PC-9 (cell line): Measurements from ENCODE around the gene TMEM108. TPM values are rescaled to one million over a fixed set of nuclear protein-coding genes. Genes with fewer than 3 reads are reported as not detected.

ENCODE experiments used
- BruUV-seq: library from RNA; stranded (reverse); fragments of 400-500 nt; replicated peaks from 2 replicates; lab custom pipeline; 2021; lab: Mats Ljungman, UMichigan
- CTCF ChIA-PET: fragments of 300-600 bp; sonication (Branson Sonifier 250); formaldehyde crosslinking; loops from one replicate; lab custom pipeline; 2022; ENCODE audit warnings: antibody characterized with exemption; lab: Charles Lee
- POLR2A ChIA-PET: fragments of 300-600 bp; sonication (Branson Sonifier 250); formaldehyde crosslinking; loops from one replicate; lab custom pipeline; 2022; ENCODE audit warnings: antibody characterized with exemption; ENCODE audit not compliant: unreplicated experiment; lab: Charles Lee
- DNase-seq, 2 experiments: peaks; one replicate each; pipeline versions ENCODE4 v3.0.0 to v3.0.0-alpha.2; 2015 to 2022; ENCODE audit warnings: mixed read lengths in 1 of 2
- H2AFZ ChIP-seq: fragments of 200-600 bp; sonication (generic); 2 replicates; pipeline ENCODE4 v1.8.1; 2017; ENCODE audit warnings: antibody characterized with exemption
- H3F3A ChIP-seq: fragments of 200-600 bp; sonication (generic); 2 replicates; pipeline ENCODE4 v1.8.1; 2017; ENCODE audit warnings: antibody characterized with exemption, mild to moderate bottlenecking, low read depth; ENCODE audit not compliant: insufficient read depth
- H3K27ac ChIP-seq: fragments of 200-600 bp; sonication (generic); 2 replicates; pipeline ENCODE4 v1.6.1; 2016; ENCODE audit warnings: mixed run types
- H3K27me3 ChIP-seq: fragments of 200-600 bp; sonication (generic); 2 replicates; pipeline ENCODE4 v1.6.1; 2016; ENCODE audit warnings: low read depth, mixed run types; ENCODE audit not compliant: insufficient read depth
- H3K36me3 ChIP-seq: fragments of 200-600 bp; sonication (generic); 2 replicates; pipeline ENCODE4 v1.6.1; 2016; ENCODE audit warnings: low read depth, mixed run types
- H3K4me1 ChIP-seq: fragments of 200-600 bp; sonication (generic); replicated peaks from 2 replicates; pipeline ENCODE4 v1.6.1; 2016; ENCODE audit warnings: mixed run types; ENCODE audit not compliant: insufficient read depth
- H3K4me2 ChIP-seq: fragments of 200-600 bp; sonication (generic); 2 replicates; pipeline ENCODE4 v1.6.1; 2017; ENCODE audit warnings: mixed run types
- H3K4me3 ChIP-seq: fragments of 200-600 bp; sonication (generic); 2 replicates; pipeline ENCODE4 v1.6.1; 2016; ENCODE audit warnings: mixed run types
- H3K79me2 ChIP-seq: fragments of 200-600 bp; sonication (generic); 2 replicates; pipeline ENCODE4 v1.6.1; 2017; ENCODE audit warnings: low read depth, mixed run types
- H3K9me2 ChIP-seq: fragments of 200-600 bp; sonication (generic); 2 replicates; pipeline ENCODE4 v1.8.1; 2017; ENCODE audit warnings: mild to moderate bottlenecking; ENCODE audit not compliant: insufficient read depth
- H3K9me3 ChIP-seq: fragments of 200-600 bp; sonication (generic); 2 replicates; pipeline ENCODE4 v1.8.1; 2016; ENCODE audit warnings: low read depth; ENCODE audit not compliant: insufficient read depth
- H4K20me1 ChIP-seq: fragments of 200-600 bp; sonication (generic); 2 replicates; pipeline ENCODE4 v1.8.1; 2017; ENCODE audit not compliant: insufficient read depth
- EZH2 ChIP-seq: fragments of 200-600 bp; sonication (generic); IDR thresholded peaks from 2 replicates; pipeline ENCODE4 v1.8.0; 2017; ENCODE audit warnings: antibody characterized with exemption, low read depth
- intact Hi-C: fragments of 100-400 bp; cut with micrococcal nuclease; formaldehyde crosslinking; loops from one replicate; pipeline ENCODE4 v1.10.0; 2022; ENCODE audit not compliant: unreplicated experiment
- total RNA-seq: library from RNA; stranded (reverse); gene quantifications from 2 replicates; pipeline ENCODE4 v1.2.3, GENCODE V29; 2021
- TF ChIP-seq, protein P1 (sequence below): fragments of 200-600 bp; sonication (generic); conservative IDR thresholded peaks from 2 replicates; pipeline ENCODE4 v1.6.1; 2017; ENCODE audit warnings: mixed run types, antibody characterized with exemption, mild to moderate bottlenecking, moderate library complexity

TMEM108 gene
- total RNA-seq, 1 experiment from 2014 or later = not detected

DNA sequence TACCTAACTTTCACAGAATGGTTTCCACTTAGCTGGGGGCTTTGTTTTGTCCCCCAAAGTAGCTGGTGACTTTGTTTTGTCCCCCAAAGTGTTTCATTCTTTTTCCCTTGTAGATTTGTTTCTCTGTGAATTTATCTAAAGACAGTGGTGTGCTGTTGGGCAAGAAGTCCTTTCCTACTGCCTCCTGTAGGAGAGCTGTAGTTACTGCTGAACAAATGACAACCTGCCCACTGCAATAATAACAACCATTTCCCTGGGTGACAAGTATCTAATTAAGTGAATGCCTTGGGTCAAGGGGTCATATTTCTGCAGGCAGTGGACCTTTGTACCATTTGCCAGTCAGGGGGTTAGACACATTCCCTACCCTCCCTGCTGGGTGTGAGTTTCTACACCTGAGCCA is 236.3 kb downstream of the TMEM108 start:
- Histone ChIP-seq H3F3A (no peaks in the 10 kb centered on the region), H3K4me3 (no peak overlapping the region), H3K27ac (no peak overlapping the region), H3K27me3 (no peaks in the 10 kb centered on the region), H3K9me3 (no peaks in the 10 kb centered on the region), H4K20me1 (no peaks in the 10 kb centered on the region), H3K4me1 (no peaks in the 10 kb centered on the region), H3K4me2 (no peak overlapping the region), H3K36me3 (no peaks in the 10 kb centered on the region), H3K79me2 (no peaks in the 10 kb centered on the region), H3K9me2 (no peaks in the 10 kb centered on the region), H2AFZ (no peak overlapping the region)
- intact Hi-C loops = no loop called here
- no TSS peak for BruUV-seq
- CTCF ChIA-PET = no interaction called here
- no peak for TF ChIP-seq EZH2
- TF ChIP-seq, protein P1, sequence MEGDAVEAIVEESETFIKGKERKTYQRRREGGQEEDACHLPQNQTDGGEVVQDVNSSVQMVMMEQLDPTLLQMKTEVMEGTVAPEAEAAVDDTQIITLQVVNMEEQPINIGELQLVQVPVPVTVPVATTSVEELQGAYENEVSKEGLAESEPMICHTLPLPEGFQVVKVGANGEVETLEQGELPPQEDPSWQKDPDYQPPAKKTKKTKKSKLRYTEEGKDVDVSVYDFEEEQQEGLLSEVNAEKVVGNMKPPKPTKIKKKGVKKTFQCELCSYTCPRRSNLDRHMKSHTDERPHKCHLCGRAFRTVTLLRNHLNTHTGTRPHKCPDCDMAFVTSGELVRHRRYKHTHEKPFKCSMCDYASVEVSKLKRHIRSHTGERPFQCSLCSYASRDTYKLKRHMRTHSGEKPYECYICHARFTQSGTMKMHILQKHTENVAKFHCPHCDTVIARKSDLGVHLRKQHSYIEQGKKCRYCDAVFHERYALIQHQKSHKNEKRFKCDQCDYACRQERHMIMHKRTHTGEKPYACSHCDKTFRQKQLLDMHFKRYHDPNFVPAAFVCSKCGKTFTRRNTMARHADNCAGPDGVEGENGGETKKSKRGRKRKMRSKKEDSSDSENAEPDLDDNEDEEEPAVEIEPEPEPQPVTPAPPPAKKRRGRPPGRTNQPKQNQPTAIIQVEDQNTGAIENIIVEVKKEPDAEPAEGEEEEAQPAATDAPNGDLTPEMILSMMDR = no peak
- POLR2A ChIA-PET = no interaction called here
- no peak for DNase-seq

DNA sequence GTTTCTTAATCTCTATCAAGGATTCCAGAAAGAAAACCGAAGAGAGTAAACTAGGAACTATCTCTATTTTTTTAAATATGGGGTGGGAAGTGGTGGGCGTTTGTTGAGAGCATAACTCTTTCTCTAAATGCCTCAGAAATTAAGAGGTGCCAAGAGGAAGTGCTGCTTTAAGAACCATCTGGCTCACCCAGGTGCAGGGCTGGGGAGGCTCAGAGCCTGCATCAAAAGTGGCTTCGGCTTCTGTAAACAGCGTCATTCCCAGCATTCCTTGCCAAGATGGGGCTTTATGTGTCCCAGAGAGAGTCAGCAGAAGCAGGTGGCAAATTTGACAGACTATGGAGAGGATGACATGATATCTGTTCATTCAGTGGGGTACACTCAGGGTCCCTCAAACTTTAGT is 238.4 kb downstream of the TMEM108 start:
- Histone ChIP-seq H3K4me2 (no peak overlapping the region), H3K27ac (no peak overlapping the region), H3K79me2 (no peaks in the 10 kb centered on the region), H3K9me2 (no peaks in the 10 kb centered on the region), H2AFZ (no peak overlapping the region), H4K20me1 (no peaks in the 10 kb centered on the region), H3F3A (no peaks in the 10 kb centered on the region), H3K4me1 (no peaks in the 10 kb centered on the region), H3K27me3 (no peaks in the 10 kb centered on the region), H3K36me3 (no peaks in the 10 kb centered on the region), H3K4me3 (no peak overlapping the region), H3K9me3 (no peaks in the 10 kb centered on the region)
- DNase-seq = no peak
- intact Hi-C loops = no loop called here
- POLR2A ChIA-PET = no interaction called here
- no TSS peak for BruUV-seq
- TF ChIP-seq, protein P1 = no peak
- no peak for TF ChIP-seq EZH2
- CTCF ChIA-PET = no interaction called here

DNA sequence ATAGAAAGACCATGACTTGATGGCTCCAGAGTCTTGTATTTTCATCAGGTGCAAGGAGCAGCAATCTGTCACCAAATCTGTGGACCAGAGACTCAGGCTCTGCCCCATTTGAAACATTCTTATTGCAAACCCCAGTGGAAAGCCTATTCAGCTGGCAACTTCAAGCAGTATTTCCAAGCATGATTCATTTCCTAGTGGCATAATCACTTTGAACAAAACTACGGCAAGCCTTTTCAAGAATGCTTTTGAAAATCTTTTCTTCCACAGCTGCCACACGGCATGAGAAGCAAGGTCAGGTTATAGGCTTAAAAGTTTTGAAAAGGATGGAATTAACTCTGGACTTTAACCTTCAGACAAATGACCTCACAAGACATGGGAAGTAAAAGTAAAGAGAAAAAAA is 239.6 kb downstream of the TMEM108 start:
- intact Hi-C loops = no loop called here
- Histone ChIP-seq H3K27me3 (peaks cover 6% of the 10 kb centered on the region; the same call in 1 of the 2 replicates), H3K27ac (no peak overlapping the region), H3K4me1 (no peaks in the 10 kb centered on the region), H3K4me2 (no peak overlapping the region), H4K20me1 (no peaks in the 10 kb centered on the region), H3K4me3 (no peak overlapping the region), H3K9me2 (no peaks in the 10 kb centered on the region), H3K79me2 (no peaks in the 10 kb centered on the region), H2AFZ (no peak overlapping the region), H3F3A (no peaks in the 10 kb centered on the region), H3K36me3 (no peaks in the 10 kb centered on the region), H3K9me3 (no peaks in the 10 kb centered on the region)
- ChIA-PET CTCF (no interaction called here), POLR2A (no interaction called here)
- no peak for DNase-seq
- BruUV-seq = no TSS peak
- TF ChIP-seq, protein P1 = no peak
- no peak for TF ChIP-seq EZH2
